Measurements from ENCODE around the gene NR4A2. TPM values are rescaled to one million over a fixed set of nuclear protein-coding genes. Genes with fewer than 3 reads are reported as not detected.

The NR4A2 gene
- total RNA-seq, 1 donor from 2014 or later = 6.7 TPM

- DNase-seq (peak; percentile 40), ATAC-seq (ENCODE audit: low read depth) (no peak)
- Mint-ChIP-seq H3K27me3 (peaks cover 31% of the 10 kb centered on the region), H3K27ac (peak overlapping the region; percentile 94), H3K9me3 (no peaks in the 10 kb centered on the region), H3K4me3 (peak overlapping the region; percentile 91), H3K4me1 (peaks cover 53% of the 10 kb centered on the region), H3K36me3 (ENCODE audit: low read depth) (peaks cover 60% of the 10 kb centered on the region)
- CTCF ChIA-PET = interaction anchor here (1.0 to 2.8 kb wide), 2 partner anchors 64 to 258 kb away, joined by 3 to 11 read pairs; no protein-coding TSS in a partner anchor
- POLR2A ChIA-PET = interaction anchor here (1.7 to 7.4 kb wide), 3 partner anchors 9 to 69 kb away, joined by 4 to 120 read pairs (median 66); no protein-coding TSS in a partner anchor
- TF ChIP-seq, protein P1, sequence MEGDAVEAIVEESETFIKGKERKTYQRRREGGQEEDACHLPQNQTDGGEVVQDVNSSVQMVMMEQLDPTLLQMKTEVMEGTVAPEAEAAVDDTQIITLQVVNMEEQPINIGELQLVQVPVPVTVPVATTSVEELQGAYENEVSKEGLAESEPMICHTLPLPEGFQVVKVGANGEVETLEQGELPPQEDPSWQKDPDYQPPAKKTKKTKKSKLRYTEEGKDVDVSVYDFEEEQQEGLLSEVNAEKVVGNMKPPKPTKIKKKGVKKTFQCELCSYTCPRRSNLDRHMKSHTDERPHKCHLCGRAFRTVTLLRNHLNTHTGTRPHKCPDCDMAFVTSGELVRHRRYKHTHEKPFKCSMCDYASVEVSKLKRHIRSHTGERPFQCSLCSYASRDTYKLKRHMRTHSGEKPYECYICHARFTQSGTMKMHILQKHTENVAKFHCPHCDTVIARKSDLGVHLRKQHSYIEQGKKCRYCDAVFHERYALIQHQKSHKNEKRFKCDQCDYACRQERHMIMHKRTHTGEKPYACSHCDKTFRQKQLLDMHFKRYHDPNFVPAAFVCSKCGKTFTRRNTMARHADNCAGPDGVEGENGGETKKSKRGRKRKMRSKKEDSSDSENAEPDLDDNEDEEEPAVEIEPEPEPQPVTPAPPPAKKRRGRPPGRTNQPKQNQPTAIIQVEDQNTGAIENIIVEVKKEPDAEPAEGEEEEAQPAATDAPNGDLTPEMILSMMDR (IDR thresholded peaks at IDR 0.05) = no peak
- intact Hi-C loops (cut with micrococcal nuclease) = loop anchor here (1.0 to 10.0 kb wide), 5 partner anchors 9 to 1546 kb away; partner anchors contain the start of gene ACVR1
Observed at GRCh38 chr2:156331572-156332283, 793 bp downstream of the NR4A2 start.

GRCh38 chr2:156329927-156330726 lies 2.4 kb downstream of the NR4A2 start:
- Mint-ChIP-seq H3K27ac (no peak overlapping the region), H3K4me1 (peaks cover 47% of the 10 kb centered on the region), H3K27me3 (peaks cover 45% of the 10 kb centered on the region), H3K9me3 (no peaks in the 10 kb centered on the region), H3K4me3 (peak overlapping the region; percentile 91), H3K36me3 (ENCODE audit: low read depth) (peaks cover 75% of the 10 kb centered on the region)
- CTCF ChIA-PET = interaction anchor here (2.8 kb wide), 1 partner anchor 260 kb away, joined by 11 read pairs; no protein-coding TSS in a partner anchor
- POLR2A ChIA-PET = interaction anchor here (0.6 to 7.4 kb wide), 3 partner anchors 13 to 1092 kb away, joined by 3 to 120 read pairs (median 6); no protein-coding TSS in a partner anchor
- DNase-seq (no peak), ATAC-seq (ENCODE audit: low read depth) (no peak)
- TF ChIP-seq, protein P1 (IDR thresholded peaks at IDR 0.05) = no peak
- intact Hi-C loops (cut with micrococcal nuclease) = loop anchor here (5.0 to 10.0 kb wide), 3 partner anchors 955 to 1547 kb away; partner anchors contain the start of gene ACVR1

- DNase-seq (peak; percentile 39), ATAC-seq (ENCODE audit: low read depth) (no peak)
- intact Hi-C loops (cut with micrococcal nuclease) = no loop called here
- Mint-ChIP-seq H3K4me3 (peak overlapping the region; percentile 91), H3K36me3 (ENCODE audit: low read depth) (peaks cover 76% of the 10 kb centered on the region), H3K9me3 (no peaks in the 10 kb centered on the region), H3K27ac (no peak overlapping the region), H3K27me3 (peaks cover 46% of the 10 kb centered on the region), H3K4me1 (peaks cover 44% of the 10 kb centered on the region)
- POLR2A ChIA-PET = interaction anchor here (1.5 to 7.4 kb wide), 2 partner anchors 14 to 71 kb away, joined by 6 to 120 read pairs; no protein-coding TSS in a partner anchor
- TF ChIP-seq, protein P1 (IDR thresholded peaks at IDR 0.05) = no peak
- CTCF ChIA-PET = interaction anchor here (1.8 to 2.8 kb wide), 2 partner anchors 260 to 261 kb away, joined by 5 to 11 read pairs; no protein-coding TSS in a partner anchor
Observed at GRCh38 chr2:156329031-156329926, 3.2 kb downstream of the NR4A2 start.

- Mint-ChIP-seq H3K36me3 (ENCODE audit: low read depth) (peaks cover 71% of the 10 kb centered on the region), H3K4me3 (peak overlapping the region; percentile 56), H3K9me3 (no peaks in the 10 kb centered on the region), H3K27ac (no peak overlapping the region), H3K4me1 (peaks cover 48% of the 10 kb centered on the region), H3K27me3 (peaks cover 56% of the 10 kb centered on the region)
- POLR2A ChIA-PET = interaction anchor here (7.4 kb wide), 1 partner anchor 15 kb away, joined by 120 read pairs; no protein-coding TSS in a partner anchor
- TF ChIP-seq, protein P1 (IDR thresholded peaks at IDR 0.05) = no peak
- no peak for ATAC-seq (ENCODE audit: low read depth)
- DNase-seq = no peak
- intact Hi-C loops (cut with micrococcal nuclease) = no loop called here
- CTCF ChIA-PET = interaction anchor here (1.8 kb wide), 1 partner anchor 261 kb away, joined by 5 read pairs; no protein-coding TSS in a partner anchor
Observed at GRCh38 chr2:156327835-156328695, 4.5 kb downstream of the NR4A2 start.
